ENCODE measurements around the gene YKT6. TPM values are rescaled to one million over a fixed set of nuclear protein-coding genes. Genes with fewer than 3 reads are reported as not detected.

YKT6 gene
- total and polyA plus RNA-seq, 2 donors (not counting 1 experiment from before 2014, with no cell fraction given) = 36.5 to 62.3 TPM

- no peak for DNase-seq
- Histone ChIP-seq H3K36me3 (replicated peaks in 1 of 2; ENCODE audit: control extremely low read depth in 1 of 2, control insufficient read depth in 1 of 2, extremely low read depth in 1 of 2, insufficient read depth in 2 of 2, low read length in 1 of 2) (peaks cover 4 to 86% of the 10 kb centered on the region in 2 experiments), H3K27ac (ENCODE audit: low read length in 2 of 2) (no peak overlapping the region), H3K4me1 (ENCODE audit: control insufficient read depth in 2 of 2, insufficient read depth in 2 of 2, low read length in 2 of 2) (no peaks in the 10 kb centered on the region), H2AFZ (ENCODE audit: insufficient read depth, low read depth, low read length, poor library complexity, severe bottlenecking) (no peak overlapping the region), H3K27me3 (replicated peaks in 1 of 4; ENCODE audit: control extremely low read depth in 1 of 4, control insufficient read depth in 3 of 4, insufficient read depth in 4 of 4, low read length in 3 of 4) (no peaks in the 10 kb centered on the region), H3K4me3 (ENCODE audit: control extremely low read depth in 1 of 5, extremely low read depth in 1 of 5, insufficient read depth in 1 of 5, low read depth in 2 of 5, low read length in 4 of 5) (no peak overlapping the region), H3K9me3 (ENCODE audit: control extremely low read depth in 1 of 3, control insufficient read depth in 2 of 3, insufficient read depth in 1 of 3, low read length in 2 of 3) (no peaks in the 10 kb centered on the region), H3K4me2 (replicated peaks; ENCODE audit: low read depth, low read length, poor library complexity, severe bottlenecking) (no peak overlapping the region), H3K9ac (ENCODE audit: low read length) (no peak overlapping the region), H4K20me1 (ENCODE audit: control insufficient read depth, insufficient read depth, low read length, poor library complexity, severe bottlenecking) (peaks cover 14% of the 10 kb centered on the region), H3K79me2 (ENCODE audit: control insufficient read depth, insufficient read depth, low read length) (peaks cover 25% of the 10 kb centered on the region)
- Mint-ChIP-seq H3K4me3 (no peak overlapping the region), H3K27ac (no peak overlapping the region), H3K4me1 (peaks cover 7% of the 10 kb centered on the region), H3K9me3 (ENCODE audit: insufficient read depth) (no peaks in the 10 kb centered on the region), H3K27me3 (no peaks in the 10 kb centered on the region)
- TF ChIP-seq CTCF (IDR thresholded peaks at IDR 0.05) = no peak
- no peak for TF ChIP-seq EZH2 (IDR thresholded peaks at IDR 0.05; ENCODE audit: borderline replicate concordance, insufficient read depth, low read depth, low read length, poor library complexity, severe bottlenecking)
- no peak for ATAC-seq (ENCODE audit: low read depth)
- whole genome bisulfite sequencing (ENCODE audit: insufficient coverage) = 98% methylated on average over 6 of the region's 7 CpGs
- intact Hi-C loops (cut with micrococcal nuclease) = no loop called here
- ChIA-PET CTCF (no interaction called here), POLR2A (interaction anchor here (0.7 kb wide), 1 partner anchor 219 kb away, joined by 3 read pairs; no protein-coding TSS in a partner anchor)
Observed at GRCh38 chr7:44208085-44208484, 7.3 kb downstream of the YKT6 start.

- Histone ChIP-seq H3K36me3 (replicated peaks in 1 of 2; ENCODE audit: control extremely low read depth in 1 of 2, control insufficient read depth in 1 of 2, extremely low read depth in 1 of 2, insufficient read depth in 2 of 2, low read length in 1 of 2) (peaks cover 4 to 85% of the 10 kb centered on the region in 2 experiments), H2AFZ (ENCODE audit: insufficient read depth, low read depth, low read length, poor library complexity, severe bottlenecking) (no peak overlapping the region), H3K4me2 (replicated peaks; ENCODE audit: low read depth, low read length, poor library complexity, severe bottlenecking) (no peak overlapping the region), H3K79me2 (ENCODE audit: control insufficient read depth, insufficient read depth, low read length) (peaks cover 9% of the 10 kb centered on the region), H3K27me3 (replicated peaks in 1 of 4; ENCODE audit: control extremely low read depth in 1 of 4, control insufficient read depth in 3 of 4, insufficient read depth in 4 of 4, low read length in 3 of 4) (no peaks in the 10 kb centered on the region), H3K9me3 (ENCODE audit: control extremely low read depth in 1 of 3, control insufficient read depth in 2 of 3, insufficient read depth in 1 of 3, low read length in 2 of 3) (no peaks in the 10 kb centered on the region), H3K9ac (ENCODE audit: low read length) (no peak overlapping the region), H4K20me1 (ENCODE audit: control insufficient read depth, insufficient read depth, low read length, poor library complexity, severe bottlenecking) (no peaks in the 10 kb centered on the region), H3K27ac (ENCODE audit: low read length in 2 of 2) (no peak overlapping the region), H3K4me1 (ENCODE audit: control insufficient read depth in 2 of 2, insufficient read depth in 2 of 2, low read length in 2 of 2) (peaks cover 0 to 10% of the 10 kb centered on the region in 2 donors), H3K4me3 (ENCODE audit: control extremely low read depth in 1 of 5, extremely low read depth in 1 of 5, insufficient read depth in 1 of 5, low read depth in 2 of 5, low read length in 4 of 5) (no peak overlapping the region)
- Mint-ChIP-seq H3K27ac (no peak overlapping the region), H3K4me1 (peaks cover 11% of the 10 kb centered on the region), H3K9me3 (ENCODE audit: insufficient read depth) (no peaks in the 10 kb centered on the region), H3K27me3 (no peaks in the 10 kb centered on the region), H3K4me3 (no peak overlapping the region)
- 95% methylated on average over 2 of the region's 5 CpGs for WGBS (ENCODE audit: insufficient coverage)
- no peak for TF ChIP-seq CTCF (IDR thresholded peaks at IDR 0.05)
- no peak for TF ChIP-seq EZH2 (IDR thresholded peaks at IDR 0.05; ENCODE audit: borderline replicate concordance, insufficient read depth, low read depth, low read length, poor library complexity, severe bottlenecking)
- DNase-seq (no peak), ATAC-seq (ENCODE audit: low read depth) (no peak)
- CTCF ChIA-PET = no interaction called here
- POLR2A ChIA-PET = interaction anchor here (0.6 kb wide), 2 partner anchors 9 to 31 kb away, joined by 3 read pairs; no protein-coding TSS in a partner anchor
- intact Hi-C loops (cut with micrococcal nuclease) = no loop called here
Observed at GRCh38 chr7:44210107-44210506, 9.3 kb downstream of the YKT6 start.

All from B cell (primary cell).